Naive thymus-derived CD8-positive, alpha-beta T cell (primary cell): Measurements from ENCODE around the gene LYST. TPM values are rescaled to one million over a fixed set of nuclear protein-coding genes. Genes with fewer than 3 reads are reported as not detected.
A peak's percentile ranks its signal among the peaks of the same experiment; 100 is the strongest.
"Not testable (repeated sequence)": the region's sequence is repeated elsewhere in the genome, so short reads cannot be mapped to it uniquely, and the experiment has no call there.

Source experiments
- ATAC-seq, 2 donors: fragments of 150-1000 bp; cut with Tn5 transposase in 1 of 2; sonication (Bioruptor Pico), chemical (Tn5 transposase) in 1 of 2; 1 replicate in 1 of 2; 2 replicates in 1 of 2; pipeline ENCODE4 v1.10.0; 2021; ENCODE audit warnings: mild to moderate bottlenecking in 2 of 2, moderate library complexity in 2 of 2
- POLR2A ChIA-PET: fragments of 350-600 bp; sonication (Branson Sonifier 250); formaldehyde crosslinking; loops from one replicate; lab custom pipeline; 2021; ENCODE audit warnings: antibody characterized with exemption; lab: Charles Lee
- DNase-seq, 10 donors: peaks; one replicate each; pipeline versions ENCODE4 v3.0.0 to v3.0.0-alpha.2; 2020 to 2022
- H3K27ac Mint-ChIP-seq, 10 donors: one replicate each; pipeline ENCODE4 v1.8.0; 2020 to 2022; ENCODE audit warnings: mild to moderate bottlenecking in 10 of 10, mixed read lengths in 10 of 10, moderate library complexity in 4 of 10, inconsistent platforms in 1 of 10
- H3K27me3 Mint-ChIP-seq, 5 donors: one replicate each; pipeline ENCODE4 v1.8.0; 2021 to 2022; ENCODE audit warnings: mixed read lengths in 5 of 5
- H3K36me3 Mint-ChIP-seq, 3 donors: one replicate each; pipeline ENCODE4 v1.8.0; 2020 to 2022; ENCODE audit warnings: mixed read lengths in 3 of 3, mild to moderate bottlenecking in 2 of 3, inconsistent platforms in 1 of 3
- H3K4me1 Mint-ChIP-seq, 4 donors: one replicate each; pipeline ENCODE4 v1.8.0; 2021 to 2022; ENCODE audit warnings: mixed read lengths in 4 of 4
- H3K4me3 Mint-ChIP-seq, 10 donors: one replicate each; pipeline ENCODE4 v1.8.0; 2020 to 2022; ENCODE audit warnings: mild to moderate bottlenecking in 10 of 10, mixed read lengths in 10 of 10, moderate library complexity in 6 of 10, inconsistent platforms in 1 of 10
- H3K9me3 Mint-ChIP-seq, 9 donors: one replicate each; pipeline ENCODE4 v1.8.0; 2020 to 2022; ENCODE audit warnings: mixed read lengths in 9 of 9, mild to moderate bottlenecking in 3 of 9, inconsistent platforms in 1 of 9, moderate library complexity in 1 of 9
- polyA plus RNA-seq, 3 donors: library from polyadenylated mRNA; unstranded; fragments of 300-500 nt; fragmentation: Illumina TruSeq; gene quantifications; one replicate each; pipeline ENCODE4 v1.2.3, GENCODE V29; 2021
- total RNA-seq, 8 experiments: library from RNA in 2 of 8; stranded (reverse) in 2 of 8; gene quantifications; one replicate each; pipeline ENCODE4 v1.2.3 and lab custom pipeline; 2021 to 2026

Gene LYST
- total RNA-seq (10 to 100 TPM; 23.0 to 27.2 TPM), polyA plus RNA-seq (10 to 100 TPM in 1 of 3 donors, 1 to 10 TPM in 2; 6.4 to 10.9 (median 6.6) TPM), total RNA-seq (lab: John Stamatoyannopoulos, UW) (79.0 to 184 (median 115) reads per million in 6 experiments)

GRCh38 chr1:235866205-235866912 is at the start of gene LYST:
Gene LYST, minus strand, starts transcription at chr1:235866906. Its CDS starts 36,489 bp downstream, at chr1:235830417.
- peak within 1 kb of the TSS; percentile 94 to 100 (median 99) for H3K27ac Mint-ChIP-seq
- H3K4me1 Mint-ChIP-seq: peaks cover 21 to 66% (median 55%) of the 10 kb centered on the region in 4 donors
- H3K4me3 Mint-ChIP-seq: peak within 1 kb of the TSS; percentile 94 to 99 (median 97)
- ATAC-seq: peak; percentile 24 to 62
- H3K36me3 Mint-ChIP-seq: no peaks in the 10 kb centered on the region
- H3K9me3 Mint-ChIP-seq: no peaks in the 10 kb centered on the region
- POLR2A ChIA-PET: interaction anchor here (0.7 to 5.0 kb wide), 11 partner anchors 8 to 362 kb away, joined by 3 to 42 read pairs (median 7); partner anchors contain the start of gene B3GALNT2
- DNase-seq: peak in 7 of 10 donors; percentile 34 to 73 (median 56)
- H3K27me3 Mint-ChIP-seq: no peaks in the 10 kb centered on the region

- POLR2A ChIA-PET, H3K27me3 Mint-ChIP-seq, DNase-seq, H3K9me3 Mint-ChIP-seq, H3K27ac Mint-ChIP-seq, ATAC-seq, H3K36me3 Mint-ChIP-seq, H3K4me3 Mint-ChIP-seq: not testable (repeated sequence)
- peaks cover 6 to 23% (median 12%) of the 10 kb centered on the region in 4 donors for H3K4me1 Mint-ChIP-seq
Observed at GRCh38 chr1:235915489-235915888, 48.8 kb upstream of the LYST start.

GRCh38 chr1:235913311-235913710 is 46.6 kb upstream of the LYST start:
- ATAC-seq (no peak), DNase-seq (no peak)
- Mint-ChIP-seq H3K27me3 (peaks cover 0 to 3% (median 0%) of the 10 kb centered on the region in 5 donors), H3K4me1 (peaks cover 4 to 16% (median 11%) of the 10 kb centered on the region in 4 donors), H3K27ac (peak overlapping the region in 1 of 10 donors; percentile 31), H3K36me3 (no peaks in the 10 kb centered on the region), H3K4me3 (no peak overlapping the region), H3K9me3 (no peaks in the 10 kb centered on the region)
- POLR2A ChIA-PET: no interaction called here

- Mint-ChIP-seq H3K27me3 (peaks cover 0 to 3% (median 0%) of the 10 kb centered on the region in 5 donors), H3K9me3 (no peaks in the 10 kb centered on the region), H3K4me3 (no peak overlapping the region), H3K27ac (peak overlapping the region in 1 of 10 donors; percentile 13), H3K4me1 (peaks cover under 1 to 9% (median 3%) of the 10 kb centered on the region in 4 donors), H3K36me3 (no peaks in the 10 kb centered on the region)
- no peak for DNase-seq
- ATAC-seq: no peak
- POLR2A ChIA-PET: no interaction called here
Observed at GRCh38 chr1:235911876-235912275, 45.2 kb upstream of the LYST start.

GRCh38 chr1:235911300-235911662 is 44.6 kb upstream of the LYST start:
- no peaks in the 10 kb centered on the region for H3K36me3 Mint-ChIP-seq
- ATAC-seq: no peak
- POLR2A ChIA-PET: no interaction called here

GRCh38 chr1:235910357-235911299 is 43.9 kb upstream of the LYST start:
- POLR2A ChIA-PET: no interaction called here
- Mint-ChIP-seq H3K36me3 (no peaks in the 10 kb centered on the region), H3K4me1 (peaks cover 0 to 4% (median under 1%) of the 10 kb centered on the region in 4 donors), H3K9me3 (no peaks in the 10 kb centered on the region), H3K27me3 (peaks cover 0 to 3% (median 0%) of the 10 kb centered on the region in 5 donors), H3K4me3 (no peak overlapping the region), H3K27ac (peak overlapping the region in 2 of 10 donors; percentile 37 to 58)
- DNase-seq (no peak), ATAC-seq (no peak)

More at GRCh38 chr1:235911300-235911662, 44.6 kb upstream of the LYST start:
- H3K27ac Mint-ChIP-seq: no peak overlapping the region
- peaks cover 0 to 8% (median under 1%) of the 10 kb centered on the region in 4 donors for H3K4me1 Mint-ChIP-seq
- peaks cover 0 to 3% (median 0%) of the 10 kb centered on the region in 5 donors for H3K27me3 Mint-ChIP-seq
- no peak for DNase-seq
- H3K9me3 Mint-ChIP-seq: no peaks in the 10 kb centered on the region
- H3K4me3 Mint-ChIP-seq: no peak overlapping the region

- H3K27me3 Mint-ChIP-seq: peaks cover 0 to 3% (median 0%) of the 10 kb centered on the region in 5 donors
- no peak overlapping the region for H3K27ac Mint-ChIP-seq
- no peaks in the 10 kb centered on the region for H3K36me3 Mint-ChIP-seq
- no peak for ATAC-seq
- POLR2A ChIA-PET: no interaction called here
- peaks cover 0 to 4% (median under 1%) of the 10 kb centered on the region in 4 donors for H3K4me1 Mint-ChIP-seq
- H3K4me3 Mint-ChIP-seq: no peak overlapping the region
- H3K9me3 Mint-ChIP-seq: peaks cover 0 to under 1% (median 0%) of the 10 kb centered on the region in 9 donors
- no peak for DNase-seq
Observed at GRCh38 chr1:235908742-235909520, 42.2 kb upstream of the LYST start.

- peak overlapping the region in 1 of 10 donors; percentile 40 for H3K27ac Mint-ChIP-seq
- POLR2A ChIA-PET: no interaction called here
- H3K9me3 Mint-ChIP-seq: peaks cover 0 to 2% (median 0%) of the 10 kb centered on the region in 9 donors
- peaks cover 0 to 3% (median 0%) of the 10 kb centered on the region in 5 donors for H3K27me3 Mint-ChIP-seq
- ATAC-seq (no peak), DNase-seq (no peak)
- no peak overlapping the region for H3K4me3 Mint-ChIP-seq
- H3K4me1 Mint-ChIP-seq: peaks cover 0 to 4% (median under 1%) of the 10 kb centered on the region in 4 donors
- no peaks in the 10 kb centered on the region for H3K36me3 Mint-ChIP-seq
Observed at GRCh38 chr1:235907897-235908240, 41.2 kb upstream of the LYST start.

- Mint-ChIP-seq H3K27ac (peak overlapping the region in 2 of 10 donors; percentile 40 to 42), H3K4me1 (peaks cover 0 to 4% (median under 1%) of the 10 kb centered on the region in 4 donors), H3K9me3 (peaks cover 0 to 2% (median 0%) of the 10 kb centered on the region in 9 donors), H3K36me3 (no peaks in the 10 kb centered on the region), H3K4me3 (no peak overlapping the region), H3K27me3 (peaks cover 0 to 3% (median 0%) of the 10 kb centered on the region in 5 donors)
- DNase-seq: no peak
- ATAC-seq: no peak
- POLR2A ChIA-PET: no interaction called here
Observed at GRCh38 chr1:235907187-235907896, 40.6 kb upstream of the LYST start.

GRCh38 chr1:235906436-235906835 is 39.7 kb upstream of the LYST start:
- ATAC-seq: no peak
- no peak overlapping the region for H3K27ac Mint-ChIP-seq
- POLR2A ChIA-PET: no interaction called here

GRCh38 chr1:235903809-235904208 is 37.1 kb upstream of the LYST start:
- POLR2A ChIA-PET, ATAC-seq, H3K36me3 Mint-ChIP-seq, H3K9me3 Mint-ChIP-seq, H3K4me3 Mint-ChIP-seq, H3K27me3 Mint-ChIP-seq, DNase-seq: not testable (repeated sequence)
- peak overlapping the region in 1 of 10 donors; percentile 29 for H3K27ac Mint-ChIP-seq
- peaks cover 6 to 15% (median 7%) of the 10 kb centered on the region in 4 donors for H3K4me1 Mint-ChIP-seq

More at GRCh38 chr1:235906436-235906835, 39.7 kb upstream of the LYST start:
- DNase-seq: no peak
- Mint-ChIP-seq H3K4me1 (peaks cover 0 to 6% (median 2%) of the 10 kb centered on the region in 4 donors), H3K4me3 (no peak overlapping the region), H3K9me3 (peaks cover 0 to 2% (median 0%) of the 10 kb centered on the region in 9 donors), H3K36me3 (no peaks in the 10 kb centered on the region), H3K27me3 (peaks cover 0 to 3% (median 0%) of the 10 kb centered on the region in 5 donors)
